ENCODE measurements around the gene PAQR9. TPM values are rescaled to one million over a fixed set of nuclear protein-coding genes. Genes with fewer than 3 reads are reported as not detected.

Gene PAQR9
- total RNA-seq, 1 donor from 2014 or later, result not detected

GRCh38 chr3:142947352-142947751 lies 16.1 kb downstream of the PAQR9 start:
- FAIRE-seq (no peak), DNase-seq (ENCODE audit: low read depth) (no peak)
- no peaks in the 10 kb centered on the region for H3K36me3 ChIP-seq (ENCODE audit: control insufficient read depth, insufficient read depth, low read length)
- TF ChIP-seq CTCF (IDR thresholded peaks at IDR 0.05; ENCODE audit: insufficient read depth, low read length, severe bottlenecking), result no peak
- H3K4me3 ChIP-seq (ENCODE audit: low read depth, low read length), result no peak overlapping the region
- H3K27me3 ChIP-seq (ENCODE audit: control insufficient read depth, insufficient read depth, low read length), result no peaks in the 10 kb centered on the region

DNA sequence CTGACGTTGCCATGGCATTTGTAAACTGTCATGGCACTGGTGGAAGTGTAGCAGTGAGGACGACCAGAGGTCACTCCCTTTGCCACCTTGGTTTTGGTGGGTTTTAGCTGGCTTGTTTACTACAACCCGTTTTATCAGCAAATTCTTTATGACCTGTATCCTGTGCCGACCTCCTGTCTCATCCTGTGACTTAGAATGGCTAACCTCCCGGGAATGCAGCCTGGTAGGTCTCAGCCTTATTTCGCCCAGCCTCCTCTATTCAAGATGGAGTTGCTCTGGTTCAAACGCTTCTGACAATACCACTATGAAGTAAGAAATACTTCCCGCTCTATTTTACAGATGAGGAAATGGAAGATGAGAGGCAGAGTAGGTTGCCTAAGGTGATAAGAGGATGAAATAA lies 16.6 kb downstream of the PAQR9 start:
- FAIRE-seq, result no peak
- H3K27me3 ChIP-seq (ENCODE audit: control insufficient read depth, insufficient read depth, low read length), result no peaks in the 10 kb centered on the region
- DNase-seq (ENCODE audit: low read depth), result peak; percentile 63
- no peaks in the 10 kb centered on the region for H3K36me3 ChIP-seq (ENCODE audit: control insufficient read depth, insufficient read depth, low read length)
- no peak for TF ChIP-seq CTCF (IDR thresholded peaks at IDR 0.05; ENCODE audit: insufficient read depth, low read length, severe bottlenecking)
- no peak overlapping the region for H3K4me3 ChIP-seq (ENCODE audit: low read depth, low read length)

DNA sequence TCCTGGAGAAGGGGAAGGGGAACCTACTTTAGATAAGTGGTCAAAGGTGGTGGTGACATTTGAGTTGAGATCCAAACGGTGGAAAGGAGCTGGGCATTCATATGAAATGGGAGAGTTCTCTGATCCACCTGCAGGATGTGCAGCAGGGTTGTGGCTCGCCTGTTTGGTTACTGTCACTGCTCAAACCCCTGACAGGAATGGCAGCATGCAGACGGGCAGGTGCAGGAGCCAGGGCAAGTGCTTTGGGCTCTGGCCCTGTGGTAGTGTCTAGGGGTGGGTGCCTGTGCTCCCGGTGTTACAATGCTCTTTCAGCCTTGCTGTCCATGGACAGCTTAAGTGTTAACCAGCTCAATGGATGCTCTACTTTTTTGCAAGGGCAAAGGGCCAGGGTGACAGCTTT lies 18.5 kb downstream of the PAQR9 start:
- FAIRE-seq (no peak), DNase-seq (ENCODE audit: low read depth) (no peak)
- Histone ChIP-seq H3K27me3 (ENCODE audit: control insufficient read depth, insufficient read depth, low read length) (no peaks in the 10 kb centered on the region), H3K36me3 (ENCODE audit: control insufficient read depth, insufficient read depth, low read length) (no peaks in the 10 kb centered on the region), H3K4me3 (ENCODE audit: low read depth, low read length) (no peak overlapping the region)
- TF ChIP-seq CTCF (IDR thresholded peaks at IDR 0.05; ENCODE audit: insufficient read depth, low read length, severe bottlenecking), result no peak

DNA sequence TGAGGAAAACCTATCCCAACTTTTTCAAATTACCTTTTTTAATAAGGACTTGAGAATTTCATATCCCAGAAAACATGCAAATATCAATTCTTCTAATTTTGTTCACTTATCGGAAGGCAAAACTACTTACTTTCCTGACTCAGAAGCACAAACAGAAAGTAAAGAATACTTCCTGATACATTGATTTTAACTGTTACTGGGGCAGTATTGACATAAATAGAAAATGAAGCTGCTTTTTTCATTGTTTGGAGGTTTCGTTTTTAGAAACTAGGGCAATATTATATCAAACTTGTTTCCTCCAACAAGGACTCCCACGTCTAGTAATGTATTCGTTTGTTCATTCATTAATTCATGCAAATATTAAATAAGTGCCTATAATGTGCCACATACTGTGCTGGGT lies 19.1 kb downstream of the PAQR9 start:
- no peak for FAIRE-seq
- no peaks in the 10 kb centered on the region for H3K27me3 ChIP-seq (ENCODE audit: control insufficient read depth, insufficient read depth, low read length)
- no peak overlapping the region for H3K4me3 ChIP-seq (ENCODE audit: low read depth, low read length)
- no peak for DNase-seq (ENCODE audit: low read depth)
- H3K36me3 ChIP-seq (ENCODE audit: control insufficient read depth, insufficient read depth, low read length), result no peaks in the 10 kb centered on the region
- no peak for TF ChIP-seq CTCF (IDR thresholded peaks at IDR 0.05; ENCODE audit: insufficient read depth, low read length, severe bottlenecking)

DNA sequence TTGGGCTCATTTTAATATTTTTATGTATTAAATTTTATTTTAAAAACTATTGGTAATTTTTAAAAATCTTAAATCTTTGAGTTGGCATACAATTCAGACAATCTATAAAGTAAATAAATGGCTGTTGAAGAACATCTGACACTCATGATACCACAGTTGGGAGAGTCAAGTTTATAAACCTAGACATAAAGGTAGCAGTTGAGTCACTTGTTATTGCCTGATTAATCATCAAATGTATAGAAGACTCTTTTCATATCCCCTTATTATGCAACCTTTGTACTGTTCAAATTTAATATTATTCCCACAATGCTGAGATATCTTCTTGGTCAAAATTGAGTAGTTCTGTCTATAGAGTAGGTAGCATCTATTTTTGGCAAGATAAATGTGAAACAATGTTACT lies 19.6 kb downstream of the PAQR9 start:
- Histone ChIP-seq H3K27me3 (ENCODE audit: control insufficient read depth, insufficient read depth, low read length) (no peaks in the 10 kb centered on the region), H3K36me3 (ENCODE audit: control insufficient read depth, insufficient read depth, low read length) (no peaks in the 10 kb centered on the region), H3K4me3 (ENCODE audit: low read depth, low read length) (no peak overlapping the region)
- DNase-seq (ENCODE audit: low read depth) (peak; percentile 77), FAIRE-seq (no peak)
- no peak for TF ChIP-seq CTCF (IDR thresholded peaks at IDR 0.05; ENCODE audit: insufficient read depth, low read length, severe bottlenecking)

DNA sequence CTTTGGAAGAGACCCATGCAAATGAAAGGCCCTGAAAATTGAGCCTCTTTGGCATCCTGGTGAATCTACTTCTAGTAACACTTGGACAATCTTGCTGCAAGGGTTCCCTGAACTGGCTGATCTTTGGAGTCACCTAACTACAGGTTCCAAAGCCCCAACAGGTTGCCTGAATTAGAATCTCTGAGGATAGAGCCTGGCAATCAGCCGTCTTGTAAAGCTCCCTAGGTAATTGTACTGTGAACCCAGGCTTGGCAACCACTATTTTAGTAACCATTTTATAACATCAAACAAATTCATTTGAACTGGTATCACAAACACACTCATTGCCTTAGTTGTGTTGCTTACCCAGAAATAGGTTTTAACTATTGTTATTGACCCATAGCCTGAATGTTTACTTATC lies 20.1 kb downstream of the PAQR9 start:
- no peak for FAIRE-seq
- no peak for DNase-seq (ENCODE audit: low read depth)
- no peak for TF ChIP-seq CTCF (IDR thresholded peaks at IDR 0.05; ENCODE audit: insufficient read depth, low read length, severe bottlenecking)
- no peaks in the 10 kb centered on the region for H3K27me3 ChIP-seq (ENCODE audit: control insufficient read depth, insufficient read depth, low read length)
- H3K4me3 ChIP-seq (ENCODE audit: low read depth, low read length), result no peak overlapping the region
- H3K36me3 ChIP-seq (ENCODE audit: control insufficient read depth, insufficient read depth, low read length), result no peaks in the 10 kb centered on the region

Measured in bronchial epithelial cell (primary cell).